Stimulated activated effector memory CD8-positive, alpha-beta T cell treated with anti-CD3 and anti-CD28 coated beads, Interleukin-12 subunit alpha, Interleukin-12 subunit beta, amount 100 ng/mL, for 72 hours (primary cell): ENCODE data around the gene CCDC137.
A peak's percentile ranks its signal among the peaks of the same experiment; 100 is the strongest.

Experiments used
- ATAC-seq: fragments of 150-1000 bp; cut with Tn5 transposase; 2 replicates; pipeline ENCODE4 v1.10.0; 2021
- DNase-seq, 2 donors: peaks; one replicate each; pipeline ENCODE4 v3.0.0; 2021 to 2022; ENCODE audit warnings: low spot score in 2 of 2
- H3K27ac Mint-ChIP-seq: one replicate; pipeline ENCODE4 v1.8.0; 2022; ENCODE audit warnings: mild to moderate bottlenecking, mixed read lengths
- H3K36me3 Mint-ChIP-seq: one replicate; pipeline ENCODE4 v1.8.0; 2022; ENCODE audit warnings: mild to moderate bottlenecking, mixed read lengths
- H3K4me1 Mint-ChIP-seq: one replicate; pipeline ENCODE4 v1.8.0; 2022; ENCODE audit warnings: mixed read lengths
- H3K4me3 Mint-ChIP-seq: one replicate; pipeline ENCODE4 v1.8.0; 2022; ENCODE audit warnings: mild to moderate bottlenecking, mixed read lengths
- H3K9me3 Mint-ChIP-seq: one replicate; pipeline ENCODE4 v1.8.0; 2022; ENCODE audit warnings: mixed read lengths

Gene CCDC137

DNA sequence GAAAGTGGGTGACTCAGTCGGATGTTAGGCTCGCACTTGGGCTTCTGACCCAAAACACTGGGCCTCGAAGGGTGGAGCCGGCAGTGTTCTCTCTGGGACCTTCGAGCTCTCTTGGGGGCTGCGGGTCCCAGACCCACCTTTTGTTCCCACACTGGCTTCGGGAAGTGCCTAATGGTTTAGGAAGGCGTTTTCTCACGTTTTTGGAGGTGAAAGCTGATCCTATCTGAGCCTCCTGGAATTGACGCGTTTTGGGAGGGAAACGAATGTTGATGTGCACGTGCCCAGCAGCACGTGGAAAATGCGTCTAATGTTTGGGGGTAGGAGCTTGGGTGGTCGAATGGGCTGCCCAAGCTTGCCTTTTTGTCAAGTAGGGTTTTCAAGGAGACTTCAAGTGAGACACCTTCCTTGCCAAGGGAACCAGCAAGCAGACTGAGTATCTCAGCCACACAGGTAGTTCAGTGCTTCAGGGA lies 17.9 kb downstream of the CCDC137 start:
- Mint-ChIP-seq H3K27ac (peak overlapping the region; percentile 97), H3K4me1 (peaks cover 51% of the 10 kb centered on the region), H3K9me3 (no peaks in the 10 kb centered on the region), H3K36me3 (peaks cover 60% of the 10 kb centered on the region), H3K4me3 (peak overlapping the region; percentile 89)
- ATAC-seq (peak; percentile 58), DNase-seq (no peak)

- Mint-ChIP-seq H3K4me3 (peak overlapping the region; percentile 89), H3K36me3 (peaks cover 67% of the 10 kb centered on the region), H3K27ac (peak overlapping the region; percentile 97), H3K9me3 (no peaks in the 10 kb centered on the region), H3K4me1 (peaks cover 58% of the 10 kb centered on the region)
- ATAC-seq (peak; percentile 49), DNase-seq (no peak)
Measured at GRCh38 chr17:81685108-81685507, 18.6 kb downstream of the CCDC137 start.

- peak overlapping the region; percentile 37 for H3K27ac Mint-ChIP-seq
Measured at GRCh38 chr17:81686614-81687013, 20.1 kb downstream of the CCDC137 start.

GRCh38 chr17:81687770-81688541 lies 21.4 kb downstream of the CCDC137 start:
- ATAC-seq (no peak), DNase-seq (no peak)
- H3K36me3 Mint-ChIP-seq = peaks cover 94% of the 10 kb centered on the region
- H3K27ac Mint-ChIP-seq = peak overlapping the region; percentile 37
- no peak overlapping the region for H3K4me3 Mint-ChIP-seq
- H3K4me1 Mint-ChIP-seq = peaks cover 52% of the 10 kb centered on the region
- H3K9me3 Mint-ChIP-seq = no peaks in the 10 kb centered on the region

More at GRCh38 chr17:81686614-81687013, 20.1 kb downstream of the CCDC137 start:
- H3K4me3 Mint-ChIP-seq = no peak overlapping the region
- peaks cover 81% of the 10 kb centered on the region for H3K36me3 Mint-ChIP-seq
- H3K4me1 Mint-ChIP-seq = peaks cover 59% of the 10 kb centered on the region
- no peaks in the 10 kb centered on the region for H3K9me3 Mint-ChIP-seq
- no peak for DNase-seq
- ATAC-seq = no peak

- Mint-ChIP-seq H3K27ac (peak overlapping the region; percentile 76), H3K4me3 (no peak overlapping the region), H3K4me1 (peaks cover 51% of the 10 kb centered on the region), H3K9me3 (no peaks in the 10 kb centered on the region), H3K36me3 (peaks cover 98% of the 10 kb centered on the region)
- no peak for DNase-seq
- no peak for ATAC-seq
Measured at GRCh38 chr17:81688616-81689015, 22.1 kb downstream of the CCDC137 start.

DNA sequence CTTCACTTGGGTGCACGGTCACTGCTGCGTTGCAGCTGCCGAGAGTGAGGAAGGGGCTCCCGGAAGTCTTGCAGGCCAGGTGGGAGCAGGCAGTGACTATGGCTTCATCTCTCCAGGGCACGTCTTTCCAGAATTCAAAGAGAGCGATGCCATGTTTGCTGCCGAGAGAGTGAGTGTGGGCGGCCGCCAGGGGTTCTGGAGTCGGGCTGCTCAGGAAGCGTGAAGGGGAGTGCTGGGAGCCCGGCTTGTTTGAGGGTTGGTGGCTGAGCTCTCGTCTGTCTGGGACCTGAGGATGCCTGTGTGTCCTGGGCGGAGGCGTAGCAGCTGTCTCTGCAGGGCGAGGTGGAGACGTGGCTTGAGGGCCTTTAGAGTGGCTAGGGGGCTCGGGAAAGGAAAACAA lies 23.5 kb downstream of the CCDC137 start:
- H3K4me3 Mint-ChIP-seq = no peak overlapping the region
- no peak for DNase-seq
- H3K4me1 Mint-ChIP-seq = peaks cover 43% of the 10 kb centered on the region
- H3K36me3 Mint-ChIP-seq = peaks cover 98% of the 10 kb centered on the region
- H3K27ac Mint-ChIP-seq = peak overlapping the region; percentile 69
- H3K9me3 Mint-ChIP-seq = no peaks in the 10 kb centered on the region
- no peak for ATAC-seq

DNA sequence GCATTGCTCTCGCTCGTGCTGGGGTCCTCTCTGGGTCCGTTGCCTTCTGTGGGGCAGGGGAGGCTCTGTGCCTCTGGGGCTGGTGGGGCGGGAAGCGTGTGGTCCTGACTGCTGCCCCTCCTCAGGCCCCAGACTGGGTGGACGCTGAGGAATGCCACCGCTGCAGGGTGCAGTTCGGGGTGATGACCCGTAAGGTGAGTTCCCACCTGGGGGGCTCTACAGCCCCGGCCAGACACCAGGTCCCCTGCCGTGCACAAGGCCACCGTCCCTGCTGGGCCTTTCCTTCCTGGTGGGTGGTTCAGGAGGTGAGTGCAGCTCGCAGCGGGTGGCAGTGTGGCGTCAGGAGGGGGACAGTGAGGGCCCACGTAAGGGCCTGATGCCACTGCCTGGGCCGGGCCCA lies 24.0 kb downstream of the CCDC137 start:
- DNase-seq (no peak), ATAC-seq (no peak)
- H3K9me3 Mint-ChIP-seq = no peaks in the 10 kb centered on the region
- no peak overlapping the region for H3K4me3 Mint-ChIP-seq
- peak overlapping the region; percentile 69 for H3K27ac Mint-ChIP-seq
- peaks cover 38% of the 10 kb centered on the region for H3K4me1 Mint-ChIP-seq
- peaks cover 98% of the 10 kb centered on the region for H3K36me3 Mint-ChIP-seq

- H3K27ac Mint-ChIP-seq = no peak overlapping the region
- DNase-seq (no peak), ATAC-seq (no peak)
- H3K36me3 Mint-ChIP-seq = peaks cover 98% of the 10 kb centered on the region
- H3K4me1 Mint-ChIP-seq = peaks cover 33% of the 10 kb centered on the region
- no peaks in the 10 kb centered on the region for H3K9me3 Mint-ChIP-seq
- no peak overlapping the region for H3K4me3 Mint-ChIP-seq
Measured at GRCh38 chr17:81691196-81691595, 24.7 kb downstream of the CCDC137 start.

- no peak overlapping the region for H3K27ac Mint-ChIP-seq
- peaks cover 98% of the 10 kb centered on the region for H3K36me3 Mint-ChIP-seq
- DNase-seq = no peak
- H3K4me1 Mint-ChIP-seq = peaks cover 30% of the 10 kb centered on the region
- H3K9me3 Mint-ChIP-seq = no peaks in the 10 kb centered on the region
- H3K4me3 Mint-ChIP-seq = no peak overlapping the region
- no peak for ATAC-seq
Measured at GRCh38 chr17:81691608-81692007, 25.1 kb downstream of the CCDC137 start.

DNA sequence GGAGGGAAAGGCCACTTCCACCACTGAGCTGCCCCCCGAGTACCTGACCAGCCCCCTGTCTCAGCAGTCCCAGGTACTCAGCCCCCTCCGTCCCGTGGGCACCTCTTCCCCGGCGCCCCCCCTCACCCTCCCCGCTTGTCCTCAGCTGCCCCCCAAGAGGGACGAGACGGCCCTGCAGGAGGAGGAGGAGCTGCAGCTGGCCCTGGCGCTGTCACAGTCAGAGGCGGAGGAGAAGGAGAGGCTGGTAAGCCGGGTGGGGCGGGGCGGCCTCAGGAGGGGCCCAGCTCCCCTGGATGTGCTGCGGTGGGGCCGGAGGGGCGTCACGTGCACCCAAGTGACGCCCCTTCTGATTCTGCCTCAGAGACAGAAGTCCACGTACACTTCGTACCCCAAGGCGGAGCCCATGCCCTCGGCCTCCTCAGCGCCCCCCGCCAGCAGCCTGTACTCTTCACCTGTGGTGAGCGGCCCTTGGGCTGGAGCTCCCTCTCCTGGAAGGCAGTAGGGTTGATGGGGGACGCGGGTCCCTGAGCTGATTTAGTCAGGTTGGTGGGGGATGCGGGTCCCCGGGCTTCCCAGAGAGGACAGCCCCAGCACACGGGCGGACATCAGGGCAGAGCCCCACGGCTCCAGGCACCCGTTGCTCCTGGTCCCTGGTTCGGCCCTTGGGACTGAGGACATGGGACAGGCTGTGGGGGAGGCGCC lies 27.1 kb downstream of the CCDC137 start:
- DNase-seq (no peak), ATAC-seq (no peak)
- H3K27ac Mint-ChIP-seq = no peak overlapping the region
- H3K36me3 Mint-ChIP-seq = peaks cover 99% of the 10 kb centered on the region
- no peaks in the 10 kb centered on the region for H3K9me3 Mint-ChIP-seq
- no peak overlapping the region for H3K4me3 Mint-ChIP-seq
- peaks cover 22% of the 10 kb centered on the region for H3K4me1 Mint-ChIP-seq

DNA sequence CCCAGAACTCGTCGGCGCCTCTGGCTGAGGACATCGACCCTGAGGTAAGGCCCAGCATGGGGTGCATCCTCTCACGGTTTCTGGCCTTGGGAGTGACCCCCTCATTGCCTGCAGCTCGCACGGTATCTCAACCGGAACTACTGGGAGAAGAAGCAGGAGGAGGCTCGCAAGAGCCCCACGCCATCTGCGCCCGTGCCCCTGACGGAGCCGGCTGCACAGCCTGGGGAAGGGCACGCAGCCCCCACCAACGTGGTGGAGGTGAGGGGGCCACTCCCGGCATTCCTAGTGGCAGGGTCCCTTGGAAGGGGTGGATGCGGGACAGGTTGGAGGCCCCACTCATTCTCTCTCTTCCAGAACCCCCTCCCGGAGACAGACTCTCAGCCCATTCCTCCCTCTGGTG lies 28.3 kb downstream of the CCDC137 start:
- H3K9me3 Mint-ChIP-seq = no peaks in the 10 kb centered on the region
- peaks cover 99% of the 10 kb centered on the region for H3K36me3 Mint-ChIP-seq
- DNase-seq (no peak), ATAC-seq (no peak)
- no peak overlapping the region for H3K4me3 Mint-ChIP-seq
- no peak overlapping the region for H3K27ac Mint-ChIP-seq
- H3K4me1 Mint-ChIP-seq = peaks cover 11% of the 10 kb centered on the region

- H3K36me3 Mint-ChIP-seq = peaks cover 99% of the 10 kb centered on the region
- no peak overlapping the region for H3K4me3 Mint-ChIP-seq
- H3K27ac Mint-ChIP-seq = no peak overlapping the region
- no peak for DNase-seq
- ATAC-seq = no peak
- no peaks in the 10 kb centered on the region for H3K9me3 Mint-ChIP-seq
- H3K4me1 Mint-ChIP-seq = peaks cover 6% of the 10 kb centered on the region
Measured at GRCh38 chr17:81695211-81695610, 28.7 kb downstream of the CCDC137 start.

DNA sequence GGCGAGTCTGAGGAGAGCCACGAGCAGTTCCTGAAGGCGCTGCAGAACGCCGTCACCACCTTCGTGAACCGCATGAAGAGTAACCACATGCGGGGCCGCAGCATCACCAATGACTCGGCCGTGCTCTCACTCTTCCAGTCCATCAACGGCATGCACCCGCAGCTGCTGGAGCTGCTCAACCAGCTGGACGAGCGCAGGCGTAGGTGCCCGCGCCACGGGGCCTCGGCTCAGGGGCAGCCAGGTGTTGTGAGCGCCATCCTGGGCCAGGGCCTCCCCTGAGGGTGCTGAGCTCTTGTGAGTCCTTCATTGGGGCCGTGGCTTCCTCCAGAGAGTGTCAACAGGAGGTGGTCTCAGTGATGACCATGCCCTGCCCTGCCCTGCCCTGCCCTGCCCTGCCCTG lies 29.3 kb downstream of the CCDC137 start:
- H3K27ac Mint-ChIP-seq = no peak overlapping the region
- no peaks in the 10 kb centered on the region for H3K9me3 Mint-ChIP-seq
- ATAC-seq = no peak
- DNase-seq = no peak
- H3K4me1 Mint-ChIP-seq = peaks cover 10% of the 10 kb centered on the region
- H3K4me3 Mint-ChIP-seq = no peak overlapping the region
- H3K36me3 Mint-ChIP-seq = peaks cover 100% of the 10 kb centered on the region

GRCh38 chr17:81696218-81696941 lies 29.8 kb downstream of the CCDC137 start:
- Mint-ChIP-seq H3K27ac (no peak overlapping the region), H3K36me3 (peaks cover 100% of the 10 kb centered on the region), H3K4me1 (peaks cover 15% of the 10 kb centered on the region), H3K4me3 (no peak overlapping the region), H3K9me3 (no peaks in the 10 kb centered on the region)
- ATAC-seq (no peak), DNase-seq (no peak)

DNA sequence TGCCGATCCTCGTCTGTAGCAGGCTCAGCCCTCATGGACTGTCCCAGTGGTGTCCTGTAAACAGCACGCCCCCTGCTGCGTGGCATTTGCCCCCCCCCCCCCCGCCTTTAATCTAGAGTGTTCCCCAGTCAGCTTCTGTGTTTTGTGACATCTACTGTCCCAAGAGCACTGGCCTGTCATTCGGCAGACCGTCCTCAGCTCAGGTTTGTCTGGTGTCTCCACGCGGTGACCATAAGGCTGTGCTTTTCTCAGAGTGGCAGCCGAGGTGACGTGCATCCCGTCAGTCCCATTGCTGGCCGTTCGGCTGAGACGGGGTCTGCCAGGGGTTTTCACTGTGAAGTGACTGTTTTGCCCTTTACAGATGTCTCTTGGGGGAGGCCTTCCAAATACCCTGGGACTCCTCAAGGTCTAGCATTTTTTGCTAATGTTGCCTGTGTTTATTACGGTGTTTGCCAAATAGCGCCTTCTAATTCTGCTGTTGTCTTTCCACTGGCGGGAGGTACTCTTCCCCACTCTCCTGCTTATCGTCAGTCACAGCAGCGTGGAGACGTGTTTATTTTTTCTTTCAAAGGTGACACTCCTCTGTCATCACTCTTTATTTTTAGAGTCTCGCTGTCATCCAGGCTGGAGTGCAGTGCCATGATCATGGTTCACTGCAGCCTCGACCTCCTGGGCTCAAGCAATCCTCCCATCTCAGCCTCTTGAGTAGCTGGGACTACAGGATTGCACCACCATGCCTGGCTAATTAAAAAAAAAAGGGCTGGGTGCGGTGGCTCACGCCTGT lies 30.9 kb downstream of the CCDC137 start:
- Mint-ChIP-seq H3K4me1 (peaks cover 26% of the 10 kb centered on the region), H3K9me3 (no peaks in the 10 kb centered on the region), H3K27ac (no peak overlapping the region), H3K4me3 (no peak overlapping the region), H3K36me3 (peaks cover 100% of the 10 kb centered on the region)
- no peak for ATAC-seq
- DNase-seq = no peak
